Fibroblast of skin of right biceps (primary cell): ENCODE measurements around the gene UROS.

ENCODE experiments used
- DNase-seq: peaks from one replicate; pipeline ENCODE4 v3.0.0-alpha.2; 2013

The UROS gene

GRCh38 chr10:125785791-125786190 is 37.3 kb downstream of the UROS start:
- DNase-seq: no peak

GRCh38 chr10:125783957-125784356 is 39.1 kb downstream of the UROS start:
- DNase-seq: no peak

- DNase-seq: no peak
Observed at GRCh38 chr10:125783408-125783807, 39.6 kb downstream of the UROS start.

- peak; percentile 61 for DNase-seq
Observed at GRCh38 chr10:125782616-125783015, 40.4 kb downstream of the UROS start.

- no peak for DNase-seq
Observed at GRCh38 chr10:125782054-125782453, 41.0 kb downstream of the UROS start.

- no peak for DNase-seq
Observed at GRCh38 chr10:125781374-125781773, 41.7 kb downstream of the UROS start.

- DNase-seq: no peak
Observed at GRCh38 chr10:125779403-125780327, 43.4 kb downstream of the UROS start.

- no peak for DNase-seq
Observed at GRCh38 chr10:125778556-125778955, 44.5 kb downstream of the UROS start.

GRCh38 chr10:125777806-125778205 is 45.3 kb downstream of the UROS start:
- no peak for DNase-seq

GRCh38 chr10:125775491-125776106 is 47.5 kb downstream of the UROS start, which contains the start of gene MMP21:
Gene MMP21 (minus strand): TSS chr10:125775821. CDS start chr10:125775821, 0 bp downstream.
- no peak for DNase-seq

GRCh38 chr10:125774581-125775191 is 48.4 kb downstream of the UROS start:
- DNase-seq: no peak

GRCh38 chr10:125773687-125774543 is 49.1 kb downstream of the UROS start:
- DNase-seq: no peak

- no peak for DNase-seq
Observed at GRCh38 chr10:125772864-125773180, 50.2 kb downstream of the UROS start.

- no peak for DNase-seq
Observed at GRCh38 chr10:125772112-125772863, 50.8 kb downstream of the UROS start.

- no peak for DNase-seq
Observed at GRCh38 chr10:125770844-125771243, 52.2 kb downstream of the UROS start.

- no peak for DNase-seq
Observed at GRCh38 chr10:125769175-125769574, 53.9 kb downstream of the UROS start.

GRCh38 chr10:125768219-125768855 is 54.7 kb downstream of the UROS start:
- DNase-seq: peak; percentile 41

GRCh38 chr10:125766511-125766910 is 56.5 kb downstream of the UROS start:
- no peak for DNase-seq

- no peak for DNase-seq
Observed at GRCh38 chr10:125765835-125766234, 57.2 kb downstream of the UROS start.

GRCh38 chr10:125762692-125763648 is 60.1 kb downstream of the UROS start:
- DNase-seq: no peak
